Karpas-422 (cell line): ENCODE measurements around the gene KIF3A. TPM values are rescaled to one million over a fixed set of nuclear protein-coding genes. Genes with fewer than 3 reads are reported as not detected.

Experiments
- DNase-seq: peaks from one replicate; pipeline ENCODE4 v3.0.0-alpha.2; 2015
- H2AFZ ChIP-seq: fragments of 200-600 bp; sonication (generic); 2 replicates; pipeline ENCODE4 v1.6.1; 2014; ENCODE audit warnings: antibody characterized with exemption, low read length, mixed read lengths
- H3K27ac ChIP-seq: fragments of 200-600 bp; sonication (generic); 2 replicates; pipeline ENCODE4 v1.5.1; 2014; ENCODE audit warnings: mild to moderate bottlenecking, low read length, moderate library complexity
- H3K27me3 ChIP-seq: fragments of 200-600 bp; sonication (generic); 2 replicates; pipeline ENCODE4 v1.6.1; 2014; ENCODE audit warnings: low read length, mixed read lengths
- H3K36me3 ChIP-seq: fragments of 200-600 bp; sonication (generic); 2 replicates; pipeline ENCODE4 v1.6.1; 2014; ENCODE audit warnings: low read length, mixed read lengths; ENCODE audit not compliant: insufficient read depth
- H3K4me1 ChIP-seq: fragments of 200-600 bp; sonication (generic); 2 replicates; pipeline ENCODE4 v1.6.1; 2014; ENCODE audit warnings: mild to moderate bottlenecking, low read length, mixed read lengths
- H3K4me2 ChIP-seq: fragments of 200-600 bp; sonication (generic); 2 replicates; pipeline ENCODE4 v1.6.1; 2014; ENCODE audit warnings: low read length, low read depth, mild to moderate bottlenecking; ENCODE audit not compliant: poor library complexity, severe bottlenecking
- H3K4me3 ChIP-seq: fragments of 200-600 bp; sonication (generic); 2 replicates; pipeline ENCODE4 v1.5.1; 2014; ENCODE audit warnings: mild to moderate bottlenecking, antibody characterized with exemption, low read length, mixed read lengths
- H3K79me2 ChIP-seq: fragments of 200-600 bp; sonication (generic); 2 replicates; pipeline ENCODE4 v1.6.1; 2014; ENCODE audit warnings: mild to moderate bottlenecking, low read length, mixed read lengths
- H3K9ac ChIP-seq: fragments of 200-600 bp; sonication (generic); 2 replicates; pipeline ENCODE4 v1.6.0; 2014; ENCODE audit warnings: low read length
- H3K9me2 ChIP-seq: fragments of 200-600 bp; sonication (generic), shearing (Covaris generic); replicated peaks from 2 replicates; pipeline ENCODE4 v1.6.0; 2014; ENCODE audit warnings: mild to moderate bottlenecking, low read length, moderate library complexity; ENCODE audit not compliant: insufficient read depth
- H3K9me3 ChIP-seq: fragments of 300-700, 200-600 bp; sonication (generic); 2 replicates; pipeline ENCODE4 v1.6.1; 2014; ENCODE audit warnings: low read length, mixed read lengths
- H4K20me1 ChIP-seq: fragments of 200-600 bp; sonication (generic); 2 replicates; pipeline ENCODE4 v1.6.1; 2014; ENCODE audit warnings: mild to moderate bottlenecking, antibody characterized with exemption, low read length, low read depth; ENCODE audit not compliant: insufficient read depth
- total RNA-seq: library from RNA; depleted of rRNA; stranded (reverse); fragments of >200 nt; shearing (Covaris generic); gene quantifications from 2 replicates; pipeline ENCODE4 v1.2.3, GENCODE V29; 2014; ENCODE audit warnings: low replicate concordance

KIF3A gene
- total RNA-seq, 1 experiment from 2014 or later: 23.1 TPM

- H3K4me1 ChIP-seq: peaks cover 31% of the 10 kb centered on the region
- H3K9me3 ChIP-seq: no peaks in the 10 kb centered on the region
- H3K27me3 ChIP-seq: no peaks in the 10 kb centered on the region
- H3K9ac ChIP-seq: no peak overlapping the region
- H2AFZ ChIP-seq: no peak overlapping the region
- H3K79me2 ChIP-seq: peaks cover 58% of the 10 kb centered on the region
- no peak overlapping the region for H3K4me3 ChIP-seq
- no peak for DNase-seq
- no peak overlapping the region for H3K27ac ChIP-seq
- H3K4me2 ChIP-seq: no peak overlapping the region
- H3K9me2 ChIP-seq: no peaks in the 10 kb centered on the region
- H3K36me3 ChIP-seq: peaks cover 5% of the 10 kb centered on the region; the same call in 1 of the 2 replicates
- H4K20me1 ChIP-seq: no peaks in the 10 kb centered on the region; the same call in 1 of the 2 replicates
These were observed 2.7 kb downstream of the KIF3A start for GRCh38 chr5:132734687-132735086.

GRCh38 chr5:132733499-132734148, 3.7 kb downstream of the KIF3A start:
- H3K27ac ChIP-seq: no peak overlapping the region
- no peak overlapping the region for H3K4me2 ChIP-seq
- H3K36me3 ChIP-seq: peaks cover 5% of the 10 kb centered on the region; the same call in 1 of the 2 replicates
- no peaks in the 10 kb centered on the region for H3K9me2 ChIP-seq
- no peaks in the 10 kb centered on the region for H3K9me3 ChIP-seq
- no peaks in the 10 kb centered on the region for H3K27me3 ChIP-seq
- H3K4me1 ChIP-seq: peaks cover 31% of the 10 kb centered on the region
- no peak overlapping the region for H3K9ac ChIP-seq
- no peak overlapping the region for H2AFZ ChIP-seq
- no peak for DNase-seq
- peaks cover 68% of the 10 kb centered on the region for H3K79me2 ChIP-seq
- H3K4me3 ChIP-seq: no peak overlapping the region
- H4K20me1 ChIP-seq: no peaks in the 10 kb centered on the region; the same call in 1 of the 2 replicates

GRCh38 chr5:132729896-132730295, 7.5 kb downstream of the KIF3A start:
- Histone ChIP-seq H3K4me2 (no peak overlapping the region), H2AFZ (no peak overlapping the region), H3K79me2 (peaks cover 75% of the 10 kb centered on the region), H3K9me3 (no peaks in the 10 kb centered on the region), H3K27ac (no peak overlapping the region), H3K27me3 (no peaks in the 10 kb centered on the region), H3K4me3 (no peak overlapping the region), H4K20me1 (no peaks in the 10 kb centered on the region), H3K9ac (no peak overlapping the region), H3K36me3 (peaks cover 21% of the 10 kb centered on the region), H3K9me2 (no peaks in the 10 kb centered on the region), H3K4me1 (peaks cover 5% of the 10 kb centered on the region)
- DNase-seq: no peak

- Histone ChIP-seq H3K27me3 (no peaks in the 10 kb centered on the region), H3K79me2 (peaks cover 56% of the 10 kb centered on the region), H3K9me2 (no peaks in the 10 kb centered on the region), H2AFZ (no peak overlapping the region), H3K27ac (no peak overlapping the region), H3K9me3 (no peaks in the 10 kb centered on the region), H3K4me2 (no peak overlapping the region), H3K36me3 (peaks cover 22% of the 10 kb centered on the region), H3K9ac (no peak overlapping the region), H3K4me3 (no peak overlapping the region), H4K20me1 (no peaks in the 10 kb centered on the region), H3K4me1 (no peaks in the 10 kb centered on the region)
- no peak for DNase-seq
These were observed 11.6 kb downstream of the KIF3A start for GRCh38 chr5:132725745-132726144.

GRCh38 chr5:132718544-132719312, 18.6 kb downstream of the KIF3A start:
- Histone ChIP-seq H3K9me3 (no peaks in the 10 kb centered on the region), H3K4me2 (no peak overlapping the region), H3K36me3 (peaks cover 17% of the 10 kb centered on the region), H3K27ac (no peak overlapping the region), H3K4me3 (no peak overlapping the region), H4K20me1 (no peaks in the 10 kb centered on the region), H3K9me2 (no peaks in the 10 kb centered on the region), H2AFZ (no peak overlapping the region), H3K9ac (no peak overlapping the region), H3K79me2 (peaks cover 13% of the 10 kb centered on the region), H3K27me3 (no peaks in the 10 kb centered on the region), H3K4me1 (no peaks in the 10 kb centered on the region)
- no peak for DNase-seq

GRCh38 chr5:132714456-132715307, 22.7 kb downstream of the KIF3A start:
- Histone ChIP-seq H3K4me3 (no peak overlapping the region), H3K27me3 (no peaks in the 10 kb centered on the region), H4K20me1 (no peaks in the 10 kb centered on the region), H3K4me2 (no peak overlapping the region), H3K4me1 (no peaks in the 10 kb centered on the region), H3K36me3 (peaks cover 9% of the 10 kb centered on the region), H3K9me2 (no peaks in the 10 kb centered on the region), H3K27ac (no peak overlapping the region), H3K9ac (no peak overlapping the region), H2AFZ (no peak overlapping the region), H3K79me2 (peaks cover 3% of the 10 kb centered on the region; the same call in 1 of the 2 replicates), H3K9me3 (no peaks in the 10 kb centered on the region)
- peak; percentile 47 for DNase-seq

- Histone ChIP-seq H3K79me2 (peaks cover 6% of the 10 kb centered on the region; the same call in 1 of the 2 replicates), H3K9ac (no peak overlapping the region), H3K36me3 (peaks cover 9% of the 10 kb centered on the region; the same call in 1 of the 2 replicates), H3K9me3 (no peaks in the 10 kb centered on the region), H3K27ac (no peak overlapping the region), H3K4me2 (no peak overlapping the region), H3K9me2 (no peaks in the 10 kb centered on the region), H3K27me3 (no peaks in the 10 kb centered on the region), H3K4me3 (no peak overlapping the region), H3K4me1 (no peaks in the 10 kb centered on the region), H2AFZ (no peak overlapping the region), H4K20me1 (no peaks in the 10 kb centered on the region)
- DNase-seq: no peak
These were observed 28.7 kb downstream of the KIF3A start for GRCh38 chr5:132708645-132709044.

- Histone ChIP-seq H3K36me3 (peaks cover 36% of the 10 kb centered on the region; the same call in 1 of the 2 replicates), H4K20me1 (no peaks in the 10 kb centered on the region), H3K9me3 (no peaks in the 10 kb centered on the region), H3K4me1 (no peaks in the 10 kb centered on the region), H3K4me3 (no peak overlapping the region), H3K4me2 (no peak overlapping the region), H3K9me2 (no peaks in the 10 kb centered on the region), H3K79me2 (peaks cover 3% of the 10 kb centered on the region; the same call in 1 of the 2 replicates), H3K27me3 (no peaks in the 10 kb centered on the region), H3K27ac (no peak overlapping the region), H2AFZ (no peak overlapping the region), H3K9ac (no peak overlapping the region)
- no peak for DNase-seq
These were observed 32.5 kb downstream of the KIF3A start for GRCh38 chr5:132704875-132705274.
